ENCODE measurements around the gene MRPS6.

DNA sequence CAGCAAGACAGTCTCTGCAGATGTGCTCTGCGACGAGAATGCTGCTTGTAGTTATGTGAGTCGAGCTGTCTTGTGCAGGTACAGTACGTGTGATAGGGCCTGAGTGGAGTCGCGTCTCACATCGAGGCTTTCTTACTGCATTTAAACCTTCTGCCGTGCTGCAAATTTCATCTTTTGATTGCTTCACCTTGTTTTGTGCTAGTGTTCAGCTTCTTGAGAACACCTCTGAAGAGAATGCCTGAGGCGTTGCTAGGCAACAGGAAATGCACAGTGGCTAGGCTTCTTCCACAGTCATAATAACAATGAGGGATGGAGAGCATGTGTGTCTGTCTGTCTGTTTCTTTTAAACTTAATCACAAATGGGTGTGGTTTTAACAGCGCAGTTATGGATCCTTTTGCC lies 52.9 kb downstream of the MRPS6 start:
- TF ChIP-seq GATA3 (IDR thresholded peaks at IDR 0.05; ENCODE audit: low read depth, low read length) (no peak), GATA2 (IDR thresholded peaks at IDR 0.05; ENCODE audit: low read depth, low read length) (no peak)

Measured in SH-SY5Y (cell line).